Hypothalamus (tissue), 51 donors: Measurements from ENCODE around the gene UQCRH.

ENCODE experiments used
- DNase-seq, 51 donors: peaks; one replicate each; lab custom pipeline; 2025; lab: John Stamatoyannopoulos, UW

UQCRH gene

GRCh38 chr1:46303038-46303871 lies at the start of gene UQCRH, which contains the start of gene LRRC41:
UQCRH (plus strand) TSS chr1:46303698; CDS start chr1:46303767, 69 bp downstream.
LRRC41 (minus strand) TSS chr1:46303616; CDS start chr1:46303322, 294 bp downstream.
- DNase-seq: peak; percentile 37 to 98 (median 91)

GRCh38 chr1:46254668-46255067 lies 48.8 kb upstream of the UQCRH start:
- DNase-seq: no peak

- DNase-seq: no peak
Measured at GRCh38 chr1:46256523-46256922, 47.0 kb upstream of the UQCRH start.

GRCh38 chr1:46262508-46262907 lies 41.0 kb upstream of the UQCRH start:
- DNase-seq: no peak

- no peak for DNase-seq
Measured at GRCh38 chr1:46263146-46263545, 40.4 kb upstream of the UQCRH start.

- DNase-seq: no peak
Measured at GRCh38 chr1:46268578-46268977, 34.9 kb upstream of the UQCRH start.

GRCh38 chr1:46274225-46275029 lies 29.1 kb upstream of the UQCRH start:
- no peak for DNase-seq

GRCh38 chr1:46275030-46275337 lies 28.5 kb upstream of the UQCRH start:
- DNase-seq: no peak

GRCh38 chr1:46277658-46278373 lies 25.7 kb upstream of the UQCRH start:
- DNase-seq: no peak

- no peak for DNase-seq
Measured at GRCh38 chr1:46278807-46279206, 24.7 kb upstream of the UQCRH start.

- no peak for DNase-seq
Measured at GRCh38 chr1:46280092-46280491, 23.4 kb upstream of the UQCRH start.

- no peak for DNase-seq
Measured at GRCh38 chr1:46281021-46281420, 22.5 kb upstream of the UQCRH start.

- DNase-seq: no peak
Measured at GRCh38 chr1:46284058-46284457, 19.4 kb upstream of the UQCRH start.

- no peak for DNase-seq
Measured at GRCh38 chr1:46284597-46285564, 18.6 kb upstream of the UQCRH start.

GRCh38 chr1:46285730-46286477 lies 17.6 kb upstream of the UQCRH start:
- DNase-seq: no peak

- no peak for DNase-seq
Measured at GRCh38 chr1:46288485-46289133, 14.9 kb upstream of the UQCRH start.

GRCh38 chr1:46289134-46289494 lies 14.4 kb upstream of the UQCRH start:
- DNase-seq: no peak

GRCh38 chr1:46289976-46290375 lies 13.5 kb upstream of the UQCRH start:
- no peak for DNase-seq

- no peak for DNase-seq
Measured at GRCh38 chr1:46295306-46295705, 8.2 kb upstream of the UQCRH start.
